Left renal cortex interstitium (tissue), 4 donors: ENCODE measurements around the gene LYVE1. TPM values are rescaled to one million over a fixed set of nuclear protein-coding genes. Genes with fewer than 3 reads are reported as not detected.
A peak's percentile ranks its signal among the peaks of the same experiment; 100 is the strongest.

Experiments
- DNase-seq, 4 donors: peaks; one replicate each; pipeline ENCODE4 v3.0.0-alpha.2; 2013; ENCODE audit warnings: low read depth in 4 of 4, low spot score in 2 of 4, missing footprints in 1 of 4
- polyA plus RNA-seq, 4 donors: library from polyadenylated mRNA; unstranded; fragments of 120-200 nt; gene quantifications; one replicate each; pipeline ENCODE4 v1.2.1, GENCODE V29; 2013; ENCODE audit not compliant: insufficient read length in 4 of 4

LYVE1 gene
- polyA plus RNA-seq, 4 donors, result 51.2 to 70.5 (median 64.0) TPM

GRCh38 chr11:10561947-10562346, 6.5 kb downstream of the LYVE1 start:
- no peak for DNase-seq

GRCh38 chr11:10561043-10561818, 7.2 kb downstream of the LYVE1 start:
- no peak for DNase-seq

- DNase-seq, result no peak
These were observed 10.2 kb downstream of the LYVE1 start for GRCh38 chr11:10558288-10558687.

- DNase-seq, result no peak
These were observed 11.9 kb downstream of the LYVE1 start for GRCh38 chr11:10556590-10556989.

- no peak for DNase-seq
These were observed 16.6 kb downstream of the LYVE1 start for GRCh38 chr11:10551845-10552352.

GRCh38 chr11:10551290-10551592, 17.2 kb downstream of the LYVE1 start:
- no peak for DNase-seq

- DNase-seq, result no peak
These were observed 17.8 kb downstream of the LYVE1 start for GRCh38 chr11:10550503-10551289.

- no peak for DNase-seq
These were observed 23.7 kb downstream of the LYVE1 start for GRCh38 chr11:10544491-10545465.

GRCh38 chr11:10543782-10544181, 24.7 kb downstream of the LYVE1 start:
- no peak for DNase-seq

GRCh38 chr11:10542776-10543175, 25.7 kb downstream of the LYVE1 start:
- DNase-seq, result no peak

- DNase-seq, result peak in 1 of 4 donors; percentile 23
These were observed 26.9 kb downstream of the LYVE1 start for GRCh38 chr11:10541561-10541930.

- DNase-seq, result peak; percentile 69 to 91 (median 90)
These were observed 27.4 kb downstream of the LYVE1 start, which contains the start of gene RNF141 for GRCh38 chr11:10540915-10541560. TSS of gene RNF141 (minus strand) at chr11:10541187. CDS start at chr11:10534158, 7,029 bp downstream.

- peak in 3 of 4 donors; percentile 34 to 48 (median 37) for DNase-seq
These were observed 27.9 kb downstream of the LYVE1 start for GRCh38 chr11:10540546-10540914.

- DNase-seq, result no peak
These were observed 29.1 kb downstream of the LYVE1 start for GRCh38 chr11:10539339-10539738.

- no peak for DNase-seq
These were observed 29.5 kb downstream of the LYVE1 start for GRCh38 chr11:10538924-10539323.

GRCh38 chr11:10537600-10537999, 30.9 kb downstream of the LYVE1 start:
- no peak for DNase-seq

- DNase-seq, result no peak
These were observed 34.1 kb downstream of the LYVE1 start for GRCh38 chr11:10534316-10534715.

- DNase-seq, result no peak
These were observed 35.1 kb downstream of the LYVE1 start for GRCh38 chr11:10533323-10533722.

GRCh38 chr11:10532526-10532925, 35.9 kb downstream of the LYVE1 start:
- no peak for DNase-seq

- no peak for DNase-seq
These were observed 39.2 kb downstream of the LYVE1 start for GRCh38 chr11:10529279-10529678.
